H9 (cell line): ENCODE results near the gene COX5A. TPM values are rescaled to one million over a fixed set of nuclear protein-coding genes. Genes with fewer than 3 reads are reported as not detected.

Source experiments
- DNase-seq: peaks from one replicate; pipeline ENCODE4 v3.0.0-alpha.2; 2017
- H2AFZ ChIP-seq: one replicate; pipeline ENCODE4 v1.6.1; 2013; ENCODE audit warnings: mild to moderate bottlenecking, low read length, control low read depth, moderate library complexity
- H2AK5ac ChIP-seq: 2 replicates; pipeline ENCODE4 v1.6.1; 2013; ENCODE audit warnings: low read length, control low read depth, mixed read lengths; ENCODE audit not compliant: insufficient read length
- H2BK120ac ChIP-seq: one replicate; pipeline ENCODE4 v1.6.1; 2013; ENCODE audit warnings: low read depth, mild to moderate bottlenecking, low read length, control low read depth, inconsistent platforms; ENCODE audit not compliant: poor library complexity, severe bottlenecking
- H2BK12ac ChIP-seq: 2 replicates; pipeline ENCODE4 v1.6.1; 2013; ENCODE audit warnings: low read length, control low read depth, mixed read lengths, low read depth; ENCODE audit not compliant: insufficient read length
- H2BK15ac ChIP-seq: 2 replicates; pipeline ENCODE4 v1.6.1; 2013; ENCODE audit warnings: low read depth, low read length, control low read depth
- H2BK20ac ChIP-seq: one replicate; pipeline ENCODE4 v1.6.1; 2013; ENCODE audit warnings: low read depth, mild to moderate bottlenecking, low read length, control low read depth, inconsistent platforms; ENCODE audit not compliant: poor library complexity, severe bottlenecking
- H2BK5ac ChIP-seq: 2 replicates; pipeline ENCODE4 v1.6.1; 2013; ENCODE audit warnings: low read length, control low read depth, mixed read lengths; ENCODE audit not compliant: insufficient read length
- H3K14ac ChIP-seq: 2 replicates; pipeline ENCODE4 v1.6.1; 2013; ENCODE audit warnings: low read length, control low read depth; ENCODE audit not compliant: insufficient read depth
- H3K18ac ChIP-seq: 2 replicates; pipeline ENCODE4 v1.6.1; 2013; ENCODE audit warnings: low read depth, mild to moderate bottlenecking, mixed read lengths, low read length, control low read depth; ENCODE audit not compliant: insufficient read length
- H3K23ac ChIP-seq: 2 replicates; pipeline ENCODE4 v1.6.1; 2013; ENCODE audit warnings: low read length, control low read depth, mixed read lengths, low read depth; ENCODE audit not compliant: insufficient read length
- H3K23me2 ChIP-seq: 2 replicates; pipeline ENCODE4 v1.6.1; 2013; ENCODE audit warnings: low read depth, mild to moderate bottlenecking, mixed read lengths, low read length, control low read depth; ENCODE audit not compliant: insufficient read length, poor library complexity, severe bottlenecking
- H3K27ac ChIP-seq: 2 replicates; pipeline ENCODE4 v1.5.1; 2013; ENCODE audit warnings: low read length, control low read depth, mixed read lengths, low read depth; ENCODE audit not compliant: insufficient read length
- H3K27me3 ChIP-seq: 2 replicates; pipeline ENCODE4 v1.6.1; 2013; ENCODE audit warnings: low read length, control low read depth, inconsistent platforms; ENCODE audit not compliant: insufficient read depth
- H3K4ac ChIP-seq: 2 replicates; pipeline ENCODE4 v1.6.1; 2013; ENCODE audit warnings: low read depth, mild to moderate bottlenecking, control low read depth, inconsistent platforms, low read length, moderate library complexity
- H3K4me1 ChIP-seq: 2 replicates; pipeline ENCODE4 v1.6.1; 2013; ENCODE audit warnings: low read length, control low read depth, inconsistent platforms; ENCODE audit not compliant: insufficient read depth
- H3K4me2 ChIP-seq: 2 replicates; pipeline ENCODE4 v1.6.1; 2013; ENCODE audit warnings: low read length, control low read depth, mixed read lengths; ENCODE audit not compliant: insufficient read length, insufficient read depth
- H3K56ac ChIP-seq: 2 replicates; pipeline ENCODE4 v1.6.1; 2013; ENCODE audit warnings: low read depth, mild to moderate bottlenecking, mixed read lengths, low read length, control low read depth; ENCODE audit not compliant: insufficient read length
- H3K79me1 ChIP-seq: 2 replicates; pipeline ENCODE4 v1.6.1; 2013; ENCODE audit warnings: low read depth, mild to moderate bottlenecking, moderate library complexity, low read length, control low read depth, inconsistent platforms; ENCODE audit not compliant: insufficient read depth, poor library complexity, severe bottlenecking
- H3K79me2 ChIP-seq: 2 replicates; pipeline ENCODE4 v1.6.1; 2013; ENCODE audit warnings: low read length, control low read depth, inconsistent platforms; ENCODE audit not compliant: insufficient read depth
- H3K9ac ChIP-seq: 2 replicates; pipeline ENCODE4 v1.6.1; 2013; ENCODE audit warnings: low read length, control low read depth, mixed read lengths; ENCODE audit not compliant: insufficient read length; ENCODE audit errors: extremely low read depth
- H3K9me3 ChIP-seq: one replicate; pipeline ENCODE4 v1.6.1; 2013; ENCODE audit warnings: low read depth, low read length, inconsistent platforms; ENCODE audit not compliant: control insufficient read depth
- H3T11ph ChIP-seq: one replicate; pipeline ENCODE4 v1.6.1; 2013; ENCODE audit warnings: mild to moderate bottlenecking, low read length, control low read depth, inconsistent platforms
- H4K20me1 ChIP-seq: one replicate; pipeline ENCODE4 v1.6.1; 2013; ENCODE audit not compliant: control insufficient read depth, insufficient read length, insufficient read depth
- H4K5ac ChIP-seq: 2 replicates; pipeline ENCODE4 v1.6.1; 2013; ENCODE audit warnings: low read depth, mild to moderate bottlenecking, mixed read lengths, low read length, control low read depth; ENCODE audit not compliant: insufficient read length
- H4K8ac ChIP-seq: replicated peaks from 2 replicates; pipeline ENCODE4 v1.6.1; 2013; ENCODE audit warnings: low read length, control low read depth, mixed read lengths, low read depth; ENCODE audit not compliant: insufficient read length
- H4K91ac ChIP-seq: 2 replicates; pipeline ENCODE4 v1.6.1; 2013; ENCODE audit warnings: low read depth, mild to moderate bottlenecking, moderate library complexity, mixed read lengths, low read length, control low read depth; ENCODE audit not compliant: insufficient read length
- H3K27ac Mint-ChIP-seq, 3 experiments: 2 replicates in 2 of 3; 3 replicates in 1 of 3; pipeline ENCODE4 v1.8.0; 2020 to 2021; ENCODE audit warnings: mixed read lengths in 3 of 3, mild to moderate bottlenecking in 1 of 3, moderate library complexity in 1 of 3
- H3K27me3 Mint-ChIP-seq: 2 replicates; pipeline ENCODE4 v1.8.0; 2021; ENCODE audit warnings: low read depth, mild to moderate bottlenecking, moderate library complexity, mixed read lengths
- H3K36me3 Mint-ChIP-seq, 3 experiments: 2 replicates in 2 of 3; 3 replicates in 1 of 3; pipeline ENCODE4 v1.8.0; 2020 to 2021; ENCODE audit warnings: low read depth in 3 of 3, mixed read lengths in 3 of 3; ENCODE audit not compliant: insufficient read depth in 1 of 3
- H3K4me1 Mint-ChIP-seq, 2 experiments: 2 replicates each; pipeline ENCODE4 v1.8.0; 2020; ENCODE audit warnings: mixed read lengths in 2 of 2
- H3K4me3 Mint-ChIP-seq, 2 experiments: 2 replicates in 1 of 2; 3 replicates in 1 of 2; pipeline ENCODE4 v1.8.0; 2020 to 2021; ENCODE audit warnings: mild to moderate bottlenecking in 2 of 2, mixed read lengths in 2 of 2, moderate library complexity in 1 of 2
- H3K9me3 Mint-ChIP-seq, 2 experiments: 2 replicates in 1 of 2; 3 replicates in 1 of 2; pipeline ENCODE4 v1.8.0; 2020; ENCODE audit warnings: mild to moderate bottlenecking in 2 of 2, mixed read lengths in 2 of 2, moderate library complexity in 1 of 2
- CTCF ChIP-seq: fragments of 200-600 bp; sonication (generic); conservative IDR thresholded peaks from 3 replicates; pipeline ENCODE4 v1.8.0; 2021; ENCODE audit warnings: antibody characterized with exemption, mild to moderate bottlenecking
- WGBS: extraction: QIAGEN DNeasy Blood & Tissue Kit; methylation state at CpG from one replicate; pipeline ENCODE4 v1.1.7; 2013; ENCODE audit warnings: missing lambda C conversion rate, low lambda C conversion rate, mixed read lengths; ENCODE audit not compliant: insufficient read length; ENCODE audit errors: extremely low coverage; 5-methylcytosine and 5-hydroxymethylcytosine counted together
- total RNA-seq: library from RNA; stranded (reverse); gene quantifications from 2 replicates; pipeline ENCODE4 v1.2.1, GENCODE V29; 2021

Gene COX5A
- total RNA-seq, 1 experiment from 2014 or later, result 331 TPM

- Histone ChIP-seq H3K27me3 (peaks cover 11% of the 10 kb centered on the region; the same call in 1 of the 2 replicates), H2BK120ac (no peak overlapping the region), H3K23ac (no peak overlapping the region), H3T11ph (no peak overlapping the region), H3K27ac (no peak overlapping the region), H4K5ac (no peak overlapping the region), H3K4me2 (no peak overlapping the region), H3K79me1 (no peaks in the 10 kb centered on the region), H2BK5ac (no peak overlapping the region), H4K20me1 (no peaks in the 10 kb centered on the region), H3K9me3 (no peaks in the 10 kb centered on the region), H2BK15ac (no peak overlapping the region), H3K4me1 (no peaks in the 10 kb centered on the region; the same call in 1 of the 2 replicates), H2AFZ (no peak overlapping the region), H3K14ac (no peak overlapping the region), H3K56ac (no peak overlapping the region), H4K91ac (no peak overlapping the region), H3K23me2 (peaks cover 34% of the 10 kb centered on the region), H4K8ac (no peak overlapping the region), H3K18ac (no peak overlapping the region), H3K9ac (no peak overlapping the region), H2AK5ac (no peak overlapping the region), H3K79me2 (peaks cover 3% of the 10 kb centered on the region; the same call in 1 of the 2 replicates), H2BK12ac (no peak overlapping the region), H2BK20ac (no peak overlapping the region), H3K4ac (no peak overlapping the region)
- DNase-seq, result no peak
- no CpG with 5 or more reads among the region's 1 CpG for WGBS
- H3K36me3 Mint-ChIP-seq, result peaks cover 0 to 2% (median 0%) of the 10 kb centered on the region in 3 experiments; a peak in 2 of 7 replicates
- no peak overlapping the region for H3K27ac Mint-ChIP-seq
- no peaks in the 10 kb centered on the region for H3K9me3 Mint-ChIP-seq
- no peak overlapping the region for H3K4me3 Mint-ChIP-seq
- peaks cover 79% of the 10 kb centered on the region for H3K27me3 Mint-ChIP-seq
- no peak for TF ChIP-seq CTCF
- H3K4me1 Mint-ChIP-seq, result peaks cover 17 to 34% of the 10 kb centered on the region in 2 experiments
Measured at GRCh38 chr15:74960286-74960685, 22.4 kb upstream of the COX5A start.
